GM23248 (cell line): ENCODE results near the gene ACSS2. TPM values are rescaled to one million over a fixed set of nuclear protein-coding genes. Genes with fewer than 3 reads are reported as not detected.

Experiments used
- DNase-seq: peaks from one replicate; pipeline ENCODE4 v3.0.0-alpha.2; 2015
- H2AFZ ChIP-seq: fragments of 200-600 bp; sonication (generic); 2 replicates; pipeline ENCODE4 v1.6.1; 2016; ENCODE audit warnings: antibody characterized with exemption
- H3F3A ChIP-seq: fragments of 200-600 bp; sonication (generic); 2 replicates; pipeline ENCODE4 v1.6.1; 2016; ENCODE audit warnings: mild to moderate bottlenecking, antibody characterized with exemption, mixed run types; ENCODE audit not compliant: insufficient read depth
- H3K27ac ChIP-seq: fragments of 200-600 bp; sonication (generic); 2 replicates; pipeline ENCODE4 v1.5.1; 2016; ENCODE audit warnings: mild to moderate bottlenecking
- H3K27me3 ChIP-seq: fragments of 200-600 bp; sonication (generic); replicated peaks from 2 replicates; pipeline ENCODE4 v1.6.1; 2016; ENCODE audit warnings: mild to moderate bottlenecking; ENCODE audit not compliant: insufficient read depth
- H3K36me3 ChIP-seq: fragments of 200-600 bp; sonication (generic); 2 replicates; pipeline ENCODE4 v1.6.1; 2016; ENCODE audit warnings: low read depth, mild to moderate bottlenecking
- H3K4me1 ChIP-seq: fragments of 200-600 bp; sonication (generic); 2 replicates; pipeline ENCODE4 v1.6.1; 2016; ENCODE audit warnings: mild to moderate bottlenecking; ENCODE audit not compliant: insufficient read depth
- H3K4me2 ChIP-seq: fragments of 200-600 bp; sonication (generic); one replicate; pipeline ENCODE4 v1.6.1; 2016; ENCODE audit warnings: mild to moderate bottlenecking; ENCODE audit not compliant: unreplicated experiment
- H3K4me3 ChIP-seq: fragments of 200-600 bp; sonication (generic); 2 replicates; pipeline ENCODE4 v1.5.1; 2016; ENCODE audit warnings: mild to moderate bottlenecking
- H3K79me2 ChIP-seq: fragments of 200-600 bp; sonication (generic); 2 replicates; pipeline ENCODE4 v1.6.1; 2016; ENCODE audit warnings: mild to moderate bottlenecking; ENCODE audit not compliant: insufficient read depth
- H3K9ac ChIP-seq: fragments of 200-600 bp; sonication (generic); 2 replicates; pipeline ENCODE4 v1.6.1; 2016; ENCODE audit warnings: mild to moderate bottlenecking
- H3K9me2 ChIP-seq: fragments of 200-600 bp; sonication (generic); 2 replicates; pipeline ENCODE4 v1.6.1; 2016; ENCODE audit warnings: mixed run types, mild to moderate bottlenecking, moderate library complexity; ENCODE audit not compliant: insufficient read depth
- H3K9me3 ChIP-seq: fragments of 200-600 bp; sonication (generic); one replicate; pipeline ENCODE4 v1.6.1; 2017; ENCODE audit warnings: low read depth
- H4K20me1 ChIP-seq: fragments of 200-600 bp; sonication (generic); 2 replicates; pipeline ENCODE4 v1.6.0; 2016; ENCODE audit not compliant: insufficient read depth
- EZH2 ChIP-seq: fragments of 200-600 bp; sonication (generic); IDR thresholded peaks from 2 replicates; pipeline ENCODE4 v1.6.1; 2018; ENCODE audit warnings: antibody characterized with exemption, mild to moderate bottlenecking; ENCODE audit not compliant: insufficient read depth, poor library complexity, severe bottlenecking
- EZH2phosphoT487 ChIP-seq: fragments of 200-600 bp; sonication (generic); IDR thresholded peaks from 2 replicates; pipeline ENCODE4 v1.6.1; 2018; ENCODE audit warnings: antibody characterized with exemption, moderate library complexity, mild to moderate bottlenecking, low read depth; ENCODE audit not compliant: insufficient read depth
- WGBS, 2 experiments: methylation state at CpG; one replicate each; pipeline ENCODE4 v1.1.6; 2015 to 2017; ENCODE audit warnings: low lambda C conversion rate in 2 of 2, low coverage in 1 of 2; ENCODE audit errors: missing lambda C conversion rate in 2 of 2; 5-methylcytosine and 5-hydroxymethylcytosine counted together
- in situ Hi-C: fragments of 300-500 bp; cut with MboI; formaldehyde crosslinking; loops from 2 replicates; pipeline ENCODE4 v1.15.0; 2020
- polyA plus RNA-seq: library from polyadenylated mRNA; unstranded; fragments of >200 nt; fragmentation: Nextera tagmentation; extraction: Ambion mirVana; gene quantifications from 2 replicates; pipeline ENCODE4 v1.2.1, GENCODE V29; 2016
- total RNA-seq: library from RNA; depleted of rRNA; stranded (reverse); fragments of >200 nt; shearing (Covaris generic); gene quantifications from 2 replicates; pipeline ENCODE4 v1.2.3, GENCODE V29; 2014; rRNA removed

ACSS2 gene, protein sequence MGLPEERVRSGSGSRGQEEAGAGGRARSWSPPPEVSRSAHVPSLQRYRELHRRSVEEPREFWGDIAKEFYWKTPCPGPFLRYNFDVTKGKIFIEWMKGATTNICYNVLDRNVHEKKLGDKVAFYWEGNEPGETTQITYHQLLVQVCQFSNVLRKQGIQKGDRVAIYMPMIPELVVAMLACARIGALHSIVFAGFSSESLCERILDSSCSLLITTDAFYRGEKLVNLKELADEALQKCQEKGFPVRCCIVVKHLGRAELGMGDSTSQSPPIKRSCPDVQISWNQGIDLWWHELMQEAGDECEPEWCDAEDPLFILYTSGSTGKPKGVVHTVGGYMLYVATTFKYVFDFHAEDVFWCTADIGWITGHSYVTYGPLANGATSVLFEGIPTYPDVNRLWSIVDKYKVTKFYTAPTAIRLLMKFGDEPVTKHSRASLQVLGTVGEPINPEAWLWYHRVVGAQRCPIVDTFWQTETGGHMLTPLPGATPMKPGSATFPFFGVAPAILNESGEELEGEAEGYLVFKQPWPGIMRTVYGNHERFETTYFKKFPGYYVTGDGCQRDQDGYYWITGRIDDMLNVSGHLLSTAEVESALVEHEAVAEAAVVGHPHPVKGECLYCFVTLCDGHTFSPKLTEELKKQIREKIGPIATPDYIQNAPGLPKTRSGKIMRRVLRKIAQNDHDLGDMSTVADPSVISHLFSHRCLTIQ
- total RNA-seq (33.3 and 37.7 TPM in 2 replicates), polyA plus RNA-seq (12.1 and 14.3 TPM in 2 replicates)

DNA sequence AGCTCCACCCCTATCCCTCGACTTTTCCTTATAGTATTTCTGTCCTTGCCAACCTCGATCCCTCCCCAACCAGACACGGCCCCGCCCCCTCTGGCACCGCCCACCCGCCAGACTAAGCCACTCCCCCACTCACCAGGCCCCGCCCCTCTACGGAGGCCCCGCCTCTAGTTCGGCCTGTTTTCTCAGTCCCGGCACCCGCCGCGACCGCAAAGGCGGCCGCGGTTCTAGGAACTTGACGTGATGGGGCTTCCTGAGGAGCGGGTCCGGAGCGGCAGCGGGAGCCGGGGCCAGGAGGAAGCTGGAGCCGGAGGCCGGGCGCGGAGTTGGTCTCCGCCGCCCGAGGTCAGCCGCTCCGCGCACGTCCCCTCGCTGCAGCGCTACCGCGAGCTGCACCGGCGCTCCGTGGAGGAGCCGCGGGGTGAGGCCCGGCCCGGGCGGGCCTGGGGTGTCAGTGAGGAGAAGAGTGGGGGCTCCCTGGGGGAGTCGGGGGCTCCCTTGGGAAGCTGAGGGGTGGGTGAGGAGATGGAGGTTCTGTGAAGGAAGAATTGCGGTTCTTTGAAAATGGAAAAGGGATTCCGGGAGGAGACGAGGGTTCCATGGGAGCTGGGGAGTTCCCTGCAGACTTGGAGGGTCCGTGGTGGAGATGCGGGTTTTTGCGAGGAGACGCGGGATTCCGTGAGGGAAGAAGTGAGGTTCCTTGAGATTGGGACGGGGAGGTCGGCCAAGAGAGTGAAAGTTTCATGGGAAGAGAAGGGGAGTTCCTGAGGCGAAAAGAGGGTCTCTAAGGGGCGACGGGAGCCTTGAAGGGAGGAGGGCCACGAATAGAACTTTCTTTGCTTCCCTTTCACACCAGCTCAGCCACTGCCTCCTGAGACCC, at the start of gene ACSS2:
ACSS2 (plus strand) TSS at position 207 of the 877 bp plus-strand sequence; CDS start at position 241, 34 bp downstream.
- peak within 1 kb of the TSS; percentile 40 for H3K27ac ChIP-seq
- no peaks in the 10 kb centered on the region for H4K20me1 ChIP-seq

DNA sequence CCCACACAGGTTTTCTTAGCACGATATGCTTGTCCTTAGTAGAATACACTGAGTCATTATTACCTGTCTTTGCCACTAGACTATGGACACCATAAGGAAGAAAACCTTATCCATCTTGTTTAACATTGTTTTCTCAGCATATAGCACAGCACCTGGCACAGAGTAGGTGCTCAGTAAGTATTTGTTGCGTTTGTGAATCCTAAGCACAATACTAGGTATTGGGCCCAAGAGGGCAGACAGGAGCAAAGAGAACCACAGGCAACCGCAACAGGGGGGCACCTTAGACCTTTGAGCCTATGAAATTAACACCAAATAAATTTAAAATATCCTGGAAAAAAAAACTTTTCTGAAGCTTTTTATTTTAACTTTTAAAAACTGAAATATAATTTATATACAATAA, 47.2 kb upstream of the ACSS2 start:
- TF ChIP-seq EZH2 (no peak), EZH2phosphoT487 (no peak)
- Histone ChIP-seq H3K9ac (no peak overlapping the region), H3K4me3 (no peak overlapping the region), H3K79me2 (peaks cover 9% of the 10 kb centered on the region), H3K4me1 (peaks cover 5% of the 10 kb centered on the region; the same call in 1 of the 2 replicates), H3K27me3 (peaks cover 19% of the 10 kb centered on the region), H4K20me1 (no peaks in the 10 kb centered on the region; the same call in 1 of the 2 replicates), H3K9me2 (no peaks in the 10 kb centered on the region), H3F3A (peaks cover 6% of the 10 kb centered on the region; the same call in 1 of the 2 replicates), H3K36me3 (no peaks in the 10 kb centered on the region), H3K4me2 (no peak overlapping the region), H3K9me3 (no peaks in the 10 kb centered on the region), H3K27ac (no peak overlapping the region), H2AFZ (no peak overlapping the region)
- in situ Hi-C loops = loop anchor here (25.0 kb wide), 1 partner anchor 383 kb away; no protein-coding TSS in a partner anchor
- no peak for DNase-seq
- WGBS, 2 experiments = 47 to 50% methylated on average over 3 of the region's 3 CpGs

More for the DNA sequence above, at the start of gene ACSS2:
- peaks cover 9% of the 10 kb centered on the region for H3F3A ChIP-seq
- no peaks in the 10 kb centered on the region for H3K9me3 ChIP-seq
- H3K4me1 ChIP-seq = peaks cover 6% of the 10 kb centered on the region
- WGBS, 2 experiments = 1 to 3% methylated on average over 42 to 63 of the region's 63 CpGs
- in situ Hi-C loops = no loop called here
- no peaks in the 10 kb centered on the region for H3K27me3 ChIP-seq
- no peak for DNase-seq
- TF ChIP-seq EZH2phosphoT487 = no peak
- H2AFZ ChIP-seq = peak within 1 kb of the TSS; percentile 94
- H3K4me3 ChIP-seq = peak within 1 kb of the TSS; percentile 94
- no peaks in the 10 kb centered on the region for H3K9me2 ChIP-seq
- H3K4me2 ChIP-seq = peak within 1 kb of the TSS; percentile 100
- peaks cover 16% of the 10 kb centered on the region for H3K79me2 ChIP-seq
- peak within 1 kb of the TSS; percentile 84 for H3K9ac ChIP-seq
- no peaks in the 10 kb centered on the region for H3K36me3 ChIP-seq

- Histone ChIP-seq H3K79me2 (no peaks in the 10 kb centered on the region), H2AFZ (no peak overlapping the region)
- in situ Hi-C loops = loop anchor here (25.0 kb wide), 1 partner anchor 380 kb away; no protein-coding TSS in a partner anchor
Observed at GRCh38 chr20:34831936-34832335, 44.5 kb upstream of the ACSS2 start.

More at GRCh38 chr20:34831936-34832335, 44.5 kb upstream of the ACSS2 start:
- H3K4me3 ChIP-seq = no peak overlapping the region
- no peak overlapping the region for H3K4me2 ChIP-seq
- no peaks in the 10 kb centered on the region for H3K4me1 ChIP-seq
- no peak for DNase-seq
- WGBS, 2 experiments = 70 to 72% methylated on average over 5 of the region's 5 CpGs
- no peaks in the 10 kb centered on the region for H3K9me2 ChIP-seq
- no peak overlapping the region for H3K9ac ChIP-seq
- H3K27me3 ChIP-seq = peaks cover 19% of the 10 kb centered on the region
- H3K9me3 ChIP-seq = no peaks in the 10 kb centered on the region
- TF ChIP-seq EZH2 (no peak), EZH2phosphoT487 (no peak)
- H3K27ac ChIP-seq = no peak overlapping the region
- H3K36me3 ChIP-seq = no peaks in the 10 kb centered on the region
- no peaks in the 10 kb centered on the region for H3F3A ChIP-seq
- no peaks in the 10 kb centered on the region; the same call in 1 of the 2 replicates for H4K20me1 ChIP-seq
